GM18868 (cell line): ENCODE measurements around the gene TACC3.

Source experiments
- ATAC-seq: cut with Tn5 transposase; IDR thresholded peaks from one replicate; pipeline ENCODE4 v1.9.1; 2021; ENCODE audit warnings: mild to moderate bottlenecking, moderate library complexity; ENCODE audit not compliant: unreplicated experiment

The TACC3 gene

DNA sequence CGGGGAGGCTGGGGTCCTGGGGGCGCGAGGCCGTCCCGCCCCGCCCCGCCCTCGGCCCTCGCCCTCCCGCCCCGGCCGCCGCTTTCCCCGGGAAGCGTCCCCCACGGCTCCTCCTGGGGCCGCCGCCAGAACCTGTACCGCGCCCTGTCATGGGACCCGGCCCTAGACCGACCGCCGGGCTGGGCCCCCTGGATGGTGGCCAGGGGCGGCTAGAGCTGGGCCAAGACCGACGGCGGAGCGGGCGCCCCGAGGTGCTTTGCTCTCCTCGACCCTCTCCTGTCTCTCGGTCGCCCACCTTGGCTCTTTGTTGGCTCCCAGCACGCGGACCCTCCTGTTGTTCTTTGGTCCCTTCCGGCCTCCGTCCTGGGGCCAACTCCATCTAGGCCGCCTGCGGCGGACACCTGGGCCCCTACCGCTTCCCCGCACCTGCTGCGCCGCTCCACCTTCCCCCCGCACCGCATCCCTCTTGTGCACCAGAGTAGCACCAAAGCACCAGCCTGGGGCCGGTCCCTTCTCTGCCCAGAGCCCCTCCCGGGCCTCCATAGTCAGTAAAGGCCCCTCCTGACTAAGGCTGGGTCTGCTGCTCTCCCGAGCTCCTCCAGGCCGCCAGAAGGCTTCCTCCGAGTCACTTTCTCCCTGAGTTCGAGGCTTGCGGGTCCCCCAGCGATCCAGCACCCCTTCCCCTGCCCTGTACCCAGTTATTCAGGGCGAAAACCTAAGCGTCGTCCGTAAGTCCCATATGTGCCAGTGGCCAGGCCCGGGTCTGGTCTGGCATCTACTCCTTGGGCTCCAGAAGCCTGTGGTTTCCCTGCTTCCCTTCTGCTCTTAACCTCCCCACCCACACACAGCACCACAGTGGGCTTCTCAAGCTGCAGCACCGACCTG lies 587 bp downstream of the TACC3 start:
- peak; percentile 1 for ATAC-seq

DNA sequence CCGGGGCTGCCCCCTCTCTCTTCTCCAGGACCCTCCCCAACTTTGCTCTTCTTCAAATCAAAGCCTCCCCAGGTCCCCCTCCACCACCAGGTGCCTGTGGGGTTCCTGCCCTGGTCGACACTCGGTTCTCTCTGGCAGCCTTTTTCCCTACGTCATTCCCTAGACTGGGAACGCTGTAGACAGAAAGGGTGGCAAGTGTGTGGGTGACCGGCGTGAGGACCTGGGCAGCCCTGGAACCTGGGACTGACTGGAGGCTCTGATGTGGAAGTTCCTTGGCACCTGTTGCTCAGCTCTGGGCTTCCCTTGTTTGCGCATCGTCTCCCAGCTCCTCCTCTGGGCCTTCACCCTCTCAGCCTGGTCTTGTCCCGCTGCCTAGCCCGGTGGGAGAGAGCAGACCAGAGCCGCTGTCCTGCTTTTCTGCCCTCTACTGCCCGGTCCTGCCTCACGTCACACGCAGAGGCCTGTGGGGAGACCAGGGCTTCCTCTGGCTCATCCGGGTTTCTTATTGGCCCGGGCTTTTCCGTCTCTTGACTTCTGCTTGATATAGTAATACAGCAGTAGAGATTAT lies 1.3 kb downstream of the TACC3 start:
- no peak for ATAC-seq

DNA sequence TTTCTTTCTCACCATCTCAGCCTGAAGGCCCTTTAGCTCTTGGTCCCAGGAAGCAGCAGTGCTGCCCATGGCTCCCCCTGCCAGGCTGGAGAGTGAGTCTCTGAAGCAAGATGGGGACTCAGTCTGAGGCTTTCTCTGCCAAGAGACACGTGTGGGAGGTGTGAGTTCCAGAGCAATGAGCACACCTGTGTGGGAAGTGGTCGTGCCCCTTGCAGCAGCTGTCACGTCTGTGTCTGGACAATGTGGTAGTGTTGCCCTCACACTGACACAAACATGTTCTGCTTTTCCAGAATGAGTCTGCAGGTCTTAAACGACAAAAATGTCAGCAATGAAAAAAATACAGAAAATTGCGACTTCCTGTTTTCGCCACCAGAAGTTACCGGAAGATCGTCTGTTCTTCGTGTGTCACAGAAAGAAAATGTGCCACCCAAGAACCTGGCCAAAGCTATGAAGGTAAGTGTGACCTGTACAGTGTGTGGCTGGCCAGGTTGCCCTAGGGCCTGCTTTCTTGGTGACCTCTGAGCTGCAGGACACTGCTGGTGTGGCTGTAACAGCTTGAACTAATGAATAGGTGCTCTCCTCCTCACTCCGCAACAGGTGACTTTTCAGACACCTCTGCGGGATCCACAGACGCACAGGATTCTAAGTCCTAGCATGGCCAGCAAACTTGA lies 1.9 kb downstream of the TACC3 start:
- ATAC-seq = no peak

DNA sequence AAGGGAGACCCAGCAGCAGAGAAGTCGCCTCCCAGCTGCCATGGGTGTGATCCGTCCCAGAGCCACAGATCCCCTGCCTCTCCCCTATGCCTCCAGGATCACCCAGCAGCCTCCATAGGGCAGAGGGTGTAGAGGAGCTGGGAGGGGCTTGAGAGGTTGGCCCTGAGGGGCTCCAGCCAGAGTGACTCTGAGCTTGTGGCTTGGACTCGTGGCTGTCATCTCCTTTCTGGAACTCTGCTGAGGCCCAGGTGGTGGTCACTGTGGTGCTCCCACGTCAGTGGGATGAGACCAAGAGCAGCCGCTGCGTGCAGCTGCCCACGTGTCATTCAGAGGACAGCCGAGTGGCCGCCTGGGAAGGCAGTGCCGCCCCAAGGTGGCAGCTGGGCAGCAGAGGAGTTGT lies 4.2 kb downstream of the TACC3 start:
- ATAC-seq = no peak

DNA sequence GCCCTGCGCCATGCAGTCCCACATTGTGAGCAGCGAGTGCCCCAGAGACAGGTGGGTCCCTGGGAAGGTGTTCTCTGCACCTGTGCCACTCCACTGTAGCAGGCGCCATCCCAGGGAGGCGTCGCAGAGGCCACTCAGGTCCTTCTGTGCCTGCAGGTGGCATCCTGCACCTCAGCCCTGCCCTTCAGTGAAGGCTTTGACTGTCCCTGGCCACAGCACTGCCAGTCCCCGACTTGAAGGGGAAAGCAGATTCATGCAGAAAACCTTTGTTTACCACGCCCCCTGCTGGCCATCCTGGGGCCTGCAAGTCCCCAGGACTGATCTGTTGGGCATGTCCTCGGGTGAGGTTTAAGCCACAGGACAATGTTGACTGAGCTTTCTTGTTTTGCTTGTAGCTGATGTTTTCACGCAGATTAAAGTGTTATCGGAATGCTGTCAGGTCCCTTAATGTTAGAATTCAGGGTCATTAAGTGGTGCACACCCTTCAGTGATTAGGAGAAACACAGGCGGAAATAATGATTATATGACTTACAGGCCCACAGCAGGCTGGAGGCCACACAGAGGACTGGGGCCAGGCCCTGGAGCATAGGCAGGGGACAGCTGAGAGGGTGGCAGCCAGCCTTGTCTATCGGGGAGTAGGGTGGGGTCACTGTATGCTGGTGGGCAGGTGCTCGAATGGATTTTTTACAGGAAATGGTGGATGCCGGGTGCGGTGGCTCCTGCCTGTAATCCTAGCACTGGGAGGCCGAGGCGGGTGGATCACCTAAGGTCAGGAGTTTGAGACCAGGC lies 5.0 kb downstream of the TACC3 start:
- no peak for ATAC-seq

DNA sequence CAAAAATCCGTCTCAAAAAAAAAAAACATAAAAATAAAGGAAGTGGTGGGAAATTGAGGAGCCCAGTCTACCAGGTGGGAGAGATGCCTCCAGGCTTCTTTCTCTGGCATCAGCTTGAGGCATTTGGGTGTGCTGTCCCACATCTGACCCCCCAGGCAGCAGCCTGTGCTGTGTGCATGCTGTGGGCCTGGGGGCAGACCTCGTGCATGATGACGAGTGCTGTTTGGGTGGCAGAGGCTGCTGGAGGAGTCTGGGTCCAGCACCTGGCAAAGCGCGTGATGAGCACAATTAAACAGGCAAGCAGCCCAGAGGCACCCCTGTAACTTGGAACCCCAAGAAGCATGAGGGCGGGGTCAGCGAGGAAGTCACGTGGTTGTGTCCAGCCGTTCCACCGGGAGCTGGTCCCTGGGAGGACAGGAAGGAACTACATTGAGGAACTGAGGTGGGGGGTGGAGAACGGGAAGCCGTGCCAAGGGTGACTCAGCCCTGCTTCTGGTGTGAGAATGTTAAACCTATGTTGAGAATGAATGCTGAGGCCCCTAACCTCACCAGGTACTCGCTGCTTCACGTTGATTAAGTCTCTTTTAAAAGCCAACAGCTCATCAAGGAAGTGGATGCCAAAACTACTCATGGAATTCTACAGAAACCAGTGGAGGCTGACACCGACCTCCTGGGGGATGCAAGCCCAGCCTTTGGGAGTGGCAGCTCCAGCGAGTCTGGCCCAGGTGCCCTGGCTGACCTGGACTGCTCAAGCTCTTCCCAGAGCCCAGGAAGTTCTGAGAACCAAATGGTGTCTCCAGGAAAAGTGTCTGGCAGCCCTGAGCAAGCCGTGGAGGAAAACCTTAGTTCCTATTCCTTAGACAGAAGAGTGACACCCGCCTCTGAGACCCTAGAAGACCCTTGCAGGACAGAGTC lies 6.1 kb downstream of the TACC3 start:
- no peak for ATAC-seq

DNA sequence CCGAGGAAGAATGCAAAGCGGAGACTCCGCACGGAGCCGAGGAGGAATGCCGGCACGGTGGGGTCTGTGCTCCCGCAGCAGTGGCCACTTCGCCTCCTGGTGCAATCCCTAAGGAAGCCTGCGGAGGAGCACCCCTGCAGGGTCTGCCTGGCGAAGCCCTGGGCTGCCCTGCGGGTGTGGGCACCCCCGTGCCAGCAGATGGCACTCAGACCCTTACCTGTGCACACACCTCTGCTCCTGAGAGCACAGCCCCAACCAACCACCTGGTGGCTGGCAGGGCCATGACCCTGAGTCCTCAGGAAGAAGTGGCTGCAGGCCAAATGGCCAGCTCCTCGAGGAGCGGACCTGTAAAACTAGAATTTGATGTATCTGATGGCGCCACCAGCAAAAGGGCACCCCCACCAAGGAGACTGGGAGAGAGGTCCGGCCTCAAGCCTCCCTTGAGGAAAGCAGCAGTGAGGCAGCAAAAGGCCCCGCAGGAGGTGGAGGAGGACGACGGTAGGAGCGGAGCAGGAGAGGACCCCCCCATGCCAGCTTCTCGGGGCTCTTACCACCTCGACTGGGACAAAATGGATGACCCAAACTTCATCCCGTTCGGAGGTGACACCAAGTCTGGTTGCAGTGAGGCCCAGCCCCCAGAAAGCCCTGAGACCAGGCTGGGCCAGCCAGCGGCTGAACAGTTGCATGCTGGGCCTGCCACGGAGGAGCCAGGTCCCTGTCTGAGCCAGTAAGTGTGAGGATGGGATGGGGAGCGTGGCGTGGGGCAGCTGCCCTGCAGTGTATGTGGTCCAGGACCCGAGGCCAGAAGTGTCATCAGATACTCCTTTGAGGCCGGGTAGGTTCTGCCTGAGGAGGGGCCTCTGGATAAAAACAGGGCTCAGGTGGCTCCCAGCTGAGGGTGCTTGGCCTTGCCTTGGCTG lies 7.0 kb downstream of the TACC3 start:
- ATAC-seq = no peak

DNA sequence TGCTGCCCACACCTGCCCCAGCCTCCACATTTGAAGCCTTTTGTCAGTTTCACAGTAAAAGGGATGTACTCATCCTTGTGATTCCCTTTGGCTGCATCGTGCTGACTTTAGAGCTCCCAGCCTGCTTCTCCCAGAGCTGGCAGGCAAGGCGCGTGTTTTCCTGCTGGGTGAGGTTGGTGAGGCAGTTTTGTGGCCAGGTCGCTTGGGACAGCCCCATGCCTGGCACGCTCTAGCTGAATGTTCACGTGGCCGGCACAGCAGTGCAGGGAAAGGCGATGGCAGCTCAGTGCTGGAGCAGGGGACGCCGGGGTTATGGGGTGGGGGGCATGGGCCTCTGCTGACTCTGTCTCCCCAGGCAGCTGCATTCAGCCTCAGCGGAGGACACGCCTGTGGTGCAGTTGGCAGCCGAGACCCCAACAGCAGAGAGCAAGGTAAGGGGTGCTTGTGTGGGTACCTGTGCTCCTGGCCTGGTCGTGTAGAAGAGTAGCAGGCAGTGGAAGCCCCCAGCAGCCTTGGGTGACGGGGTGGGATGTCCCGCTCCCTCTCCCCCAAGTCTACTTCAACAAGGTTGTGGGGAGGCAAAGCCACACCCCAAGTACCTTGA lies 9.3 kb downstream of the TACC3 start:
- no peak for ATAC-seq

DNA sequence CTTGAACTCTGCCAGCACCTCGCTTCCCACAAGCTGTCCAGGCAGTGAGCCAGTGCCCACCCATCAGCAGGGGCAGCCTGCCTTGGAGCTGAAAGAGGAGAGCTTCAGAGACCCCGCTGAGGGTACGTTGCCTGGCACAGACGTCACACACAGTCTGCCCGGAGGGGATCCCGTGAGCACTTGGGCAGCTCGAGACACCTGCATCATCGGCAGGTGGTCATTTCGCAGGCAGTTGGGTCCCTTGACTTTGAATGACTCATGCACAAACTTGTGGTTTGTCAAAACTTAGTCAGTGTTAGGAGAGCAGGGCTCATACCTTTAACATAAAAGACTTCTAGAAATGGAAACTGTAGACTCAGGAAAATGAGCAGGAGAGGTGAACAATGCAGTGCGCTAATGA lies 9.9 kb downstream of the TACC3 start:
- ATAC-seq = no peak

DNA sequence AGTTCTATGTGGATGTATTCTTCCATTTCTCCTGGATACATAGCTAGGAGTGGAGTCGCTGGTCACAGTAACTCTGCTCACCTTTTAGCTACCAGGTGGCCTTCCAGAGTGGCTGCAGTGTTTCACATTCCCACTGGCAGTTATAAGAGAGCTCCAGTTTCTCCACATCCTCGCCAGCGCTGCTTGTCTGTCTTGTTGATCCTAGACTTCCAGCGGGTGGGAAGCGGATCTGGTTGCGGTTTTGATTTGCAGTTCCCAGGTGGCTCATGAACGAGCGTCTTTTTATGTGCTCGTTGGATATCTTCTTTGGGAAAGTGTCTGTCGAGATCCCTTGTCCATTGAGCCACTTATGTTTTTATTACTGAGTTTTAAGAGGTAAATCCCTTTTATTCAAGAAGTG lies 11.6 kb downstream of the TACC3 start:
- no peak for ATAC-seq

DNA sequence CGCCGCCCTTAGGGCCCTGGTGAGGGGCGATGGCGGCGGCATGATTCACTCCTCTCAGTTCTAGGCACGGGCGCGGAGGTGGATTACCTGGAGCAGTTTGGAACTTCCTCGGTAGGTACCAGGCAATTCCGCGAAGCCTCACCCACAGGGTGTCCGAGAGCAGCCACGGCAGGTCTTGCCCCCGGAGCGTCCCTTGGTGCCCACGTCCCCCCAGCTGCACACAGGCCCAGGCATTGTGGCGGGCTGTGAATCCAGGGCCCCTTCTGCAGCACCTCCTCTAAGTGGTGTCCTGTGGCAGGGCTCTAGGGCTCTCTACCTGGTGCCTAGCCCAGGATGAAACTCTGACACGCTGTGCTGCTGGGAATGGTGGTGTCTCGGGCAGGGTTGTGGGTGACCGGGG lies 13.9 kb downstream of the TACC3 start:
- no peak for ATAC-seq

DNA sequence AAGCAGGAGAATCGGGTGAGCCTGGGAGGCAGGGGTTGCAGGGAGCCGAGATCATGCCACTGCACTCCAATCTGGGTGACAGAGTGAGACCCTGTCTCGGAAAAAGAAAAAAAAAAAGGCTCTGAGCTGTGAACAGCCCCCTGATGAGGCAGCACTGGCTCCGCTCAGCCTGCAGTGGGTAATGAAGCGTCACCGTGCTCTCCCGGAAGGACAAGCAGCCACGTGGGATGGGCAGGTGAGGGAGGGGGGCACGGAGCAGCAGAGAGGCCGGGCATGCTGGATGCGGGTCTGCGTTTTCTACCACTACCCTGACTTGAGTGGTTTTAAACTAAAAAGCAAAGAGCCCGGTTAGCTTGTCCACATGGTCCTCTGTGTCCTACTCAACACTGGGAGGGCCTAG lies 15.5 kb downstream of the TACC3 start:
- no peak for ATAC-seq

DNA sequence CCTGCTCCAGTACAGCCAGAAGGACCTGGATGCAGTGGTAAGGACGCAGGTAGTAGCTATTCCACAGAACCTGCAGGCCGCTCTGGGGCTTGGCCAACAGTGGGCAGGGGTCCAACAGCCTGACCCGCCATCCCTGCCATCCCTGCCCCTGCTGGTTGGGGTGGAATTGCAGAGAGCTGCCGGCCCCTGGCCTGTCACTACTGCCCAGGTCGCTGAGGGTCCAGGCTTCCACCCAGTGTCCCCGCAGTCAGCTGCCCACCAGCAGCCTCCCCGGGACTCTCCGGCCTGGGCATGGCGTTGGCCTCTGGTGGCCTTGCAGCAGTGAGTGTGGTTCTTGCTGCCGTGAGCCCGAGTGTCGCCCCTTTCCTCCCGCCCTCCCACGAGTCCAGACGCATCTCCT lies 16.3 kb downstream of the TACC3 start:
- no peak for ATAC-seq

DNA sequence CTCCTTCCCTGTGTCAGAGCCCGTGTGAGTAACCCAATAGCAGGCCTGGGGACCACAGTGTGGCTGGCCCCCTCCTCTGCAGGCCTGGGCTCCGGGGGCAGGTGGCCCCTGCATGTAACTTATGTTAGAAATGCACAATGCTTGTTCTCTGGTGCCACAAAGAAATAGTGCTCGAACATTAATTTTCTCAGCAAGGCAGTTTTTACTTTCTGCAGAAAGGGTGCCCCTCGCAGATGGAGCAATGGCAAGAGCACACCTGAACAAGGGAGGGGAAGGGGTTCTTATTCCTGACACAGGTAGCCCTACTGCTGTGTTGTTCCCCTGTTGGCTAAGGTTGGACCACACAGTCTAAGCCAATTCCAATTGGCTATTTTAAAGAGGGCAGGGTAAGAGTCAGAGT lies 17.1 kb downstream of the TACC3 start:
- no peak for ATAC-seq

DNA sequence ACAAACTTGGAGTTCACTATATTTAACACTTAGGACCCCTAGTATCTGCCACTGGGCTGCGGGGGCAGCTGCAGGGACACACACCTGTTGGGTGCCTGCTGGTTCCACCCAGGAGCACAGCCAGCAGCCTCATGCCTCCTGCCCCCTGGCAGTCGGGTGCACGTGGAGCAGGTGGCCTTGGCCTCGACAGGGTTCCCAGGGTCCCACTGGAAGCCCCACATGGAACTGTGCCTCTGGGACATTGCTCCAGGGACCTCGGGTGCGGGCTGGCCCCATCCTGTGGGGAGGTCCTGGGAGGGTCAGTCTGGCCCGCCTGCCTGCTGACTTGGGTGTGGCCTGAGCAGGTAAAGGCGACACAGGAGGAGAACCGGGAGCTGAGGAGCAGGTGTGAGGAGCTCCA lies 18.0 kb downstream of the TACC3 start:
- no peak for ATAC-seq

DNA sequence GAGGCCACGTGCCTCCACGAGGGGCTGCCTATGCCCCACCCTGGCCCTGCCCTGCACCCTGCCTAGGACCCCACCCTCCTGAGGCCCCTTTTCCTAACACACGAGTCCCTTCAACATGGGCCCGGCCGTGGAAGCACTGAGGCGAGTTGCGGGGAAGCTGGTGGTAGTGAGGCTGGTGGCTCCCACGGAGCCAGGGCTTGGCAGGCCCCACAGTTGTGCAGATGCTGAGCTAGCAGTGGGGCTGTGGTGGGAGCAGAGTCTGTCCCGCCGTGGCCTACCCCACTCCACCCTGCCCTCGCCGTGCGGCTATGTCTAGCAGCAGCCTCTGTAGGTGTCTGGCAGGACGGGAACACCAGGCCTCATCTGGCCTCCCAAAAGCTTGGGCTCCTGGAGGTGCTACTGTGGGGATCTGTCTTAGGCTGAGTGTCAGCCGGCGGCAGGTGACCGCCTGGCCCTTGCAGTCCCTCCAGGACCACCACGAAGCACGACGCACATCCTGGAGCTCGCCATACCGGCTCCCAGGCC lies 18.8 kb downstream of the TACC3 start:
- no peak for ATAC-seq

DNA sequence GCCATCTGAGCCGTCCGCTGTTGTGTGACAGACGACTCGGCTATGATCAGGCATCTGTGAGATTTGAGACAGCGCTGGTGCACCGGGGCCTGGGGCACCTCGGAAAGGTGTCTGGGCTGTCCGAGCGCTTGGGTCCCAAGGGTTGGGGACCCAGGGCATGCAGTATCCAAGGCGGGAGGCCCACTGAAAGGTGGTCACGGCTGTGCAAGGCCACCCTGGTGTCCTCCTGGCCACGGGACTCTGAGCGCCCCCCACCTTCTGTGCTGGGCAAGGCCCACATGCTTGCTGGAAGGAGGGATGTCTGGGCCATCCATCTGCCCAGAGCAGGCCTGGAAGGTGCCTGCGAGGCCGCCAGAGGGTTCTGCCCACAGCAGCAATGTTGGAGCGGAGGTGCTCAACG lies 19.9 kb downstream of the TACC3 start:
- ATAC-seq = no peak

DNA sequence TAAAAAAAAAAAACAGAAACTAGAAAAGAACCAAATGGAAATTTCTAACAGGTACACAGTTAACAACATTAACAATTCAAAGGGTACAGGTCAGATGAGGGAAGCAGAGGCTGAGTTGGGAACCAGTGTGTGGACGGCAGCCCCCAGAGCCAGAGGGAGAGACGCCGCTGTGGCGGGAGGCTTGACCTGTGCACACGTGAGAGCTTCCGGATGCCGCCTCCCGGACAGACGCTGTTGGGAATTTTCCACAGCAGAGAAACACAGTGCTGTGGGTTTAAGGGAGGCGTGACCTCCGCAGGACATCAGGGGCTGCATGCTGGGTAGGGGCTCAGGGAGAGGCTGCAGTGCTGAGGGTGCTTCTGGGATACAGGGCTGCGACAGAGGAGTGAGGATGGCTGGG lies 22.2 kb downstream of the TACC3 start:
- no peak for ATAC-seq

DNA sequence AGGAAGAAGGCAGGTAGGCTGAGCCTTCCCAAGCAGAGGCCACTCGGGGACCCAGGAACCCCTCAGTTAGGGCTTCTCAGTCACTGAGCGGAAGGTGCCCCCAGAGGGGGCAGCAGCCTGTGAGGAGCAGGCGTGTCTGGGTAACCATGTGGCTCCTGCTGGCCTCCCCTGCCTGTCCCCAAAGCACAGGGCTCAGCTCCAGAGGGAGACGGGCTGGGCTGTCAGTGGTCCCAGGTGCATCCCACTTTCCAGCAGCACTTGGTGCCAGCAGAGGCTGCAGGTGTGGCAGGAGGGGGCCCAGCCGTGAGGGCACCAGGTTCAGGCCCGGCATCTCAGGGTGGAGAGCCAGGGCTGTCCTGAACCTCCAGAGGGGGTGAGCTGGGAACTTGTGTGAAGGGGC lies 22.7 kb downstream of the TACC3 start:
- ATAC-seq = no peak
